HL-60 (cell line): ENCODE measurements around the gene PTPN13.

Source experiments
- DNase-seq, 2 experiments: peaks; one replicate each; pipeline ENCODE4 v3.0.0-alpha.2; 2010 to 2020; ENCODE audit warnings: low read depth in 1 of 2, low spot score in 1 of 2
- H3K27ac ChIP-seq: fragments of 250-450 bp; sonication (Bioruptor Pico); replicated peaks from 2 replicates; pipeline ENCODE4 v1.5.1; 2020; ENCODE audit warnings: mild to moderate bottlenecking, moderate library complexity
- H3K27me3 ChIP-seq: fragments of 250-450 bp; sonication (Bioruptor Pico); 2 replicates; pipeline ENCODE4 v1.5.1; 2021; ENCODE audit warnings: mild to moderate bottlenecking, moderate library complexity; ENCODE audit not compliant: insufficient read depth, poor library complexity, severe bottlenecking
- H3K4me3 ChIP-seq: replicated peaks from 2 replicates; pipeline ENCODE4 v1.5.1; 2011; ENCODE audit warnings: mild to moderate bottlenecking, control low read depth, low read length; ENCODE audit not compliant: insufficient read depth
- CTCF ChIP-seq: IDR thresholded peaks from one replicate; pipeline ENCODE4 v1.5.1; 2011; ENCODE audit warnings: low read length, control low read depth, inconsistent platforms; ENCODE audit not compliant: insufficient read depth
- GABPA ChIP-seq: IDR thresholded peaks from 2 replicates; pipeline ENCODE4 v1.6.1; 2012; ENCODE audit warnings: low read depth
- POLR2AphosphoS5 ChIP-seq: IDR thresholded peaks from 2 replicates; pipeline ENCODE4 v1.6.1; 2012; ENCODE audit warnings: low read depth
- SPI1 ChIP-seq: IDR thresholded peaks from 2 replicates; pipeline ENCODE4 v1.6.1; 2012; ENCODE audit warnings: low read depth, mild to moderate bottlenecking, borderline replicate concordance
- TF ChIP-seq, protein P1 (sequence below): IDR thresholded peaks from 2 replicates; pipeline ENCODE4 v1.6.1; 2012; ENCODE audit warnings: low read depth; ENCODE audit not compliant: insufficient replicate concordance

Gene PTPN13

GRCh38 chr4:86670298-86670697 is 76.2 kb downstream of the PTPN13 start:
- H3K4me3 ChIP-seq = no peak overlapping the region
- TF ChIP-seq, protein P1, sequence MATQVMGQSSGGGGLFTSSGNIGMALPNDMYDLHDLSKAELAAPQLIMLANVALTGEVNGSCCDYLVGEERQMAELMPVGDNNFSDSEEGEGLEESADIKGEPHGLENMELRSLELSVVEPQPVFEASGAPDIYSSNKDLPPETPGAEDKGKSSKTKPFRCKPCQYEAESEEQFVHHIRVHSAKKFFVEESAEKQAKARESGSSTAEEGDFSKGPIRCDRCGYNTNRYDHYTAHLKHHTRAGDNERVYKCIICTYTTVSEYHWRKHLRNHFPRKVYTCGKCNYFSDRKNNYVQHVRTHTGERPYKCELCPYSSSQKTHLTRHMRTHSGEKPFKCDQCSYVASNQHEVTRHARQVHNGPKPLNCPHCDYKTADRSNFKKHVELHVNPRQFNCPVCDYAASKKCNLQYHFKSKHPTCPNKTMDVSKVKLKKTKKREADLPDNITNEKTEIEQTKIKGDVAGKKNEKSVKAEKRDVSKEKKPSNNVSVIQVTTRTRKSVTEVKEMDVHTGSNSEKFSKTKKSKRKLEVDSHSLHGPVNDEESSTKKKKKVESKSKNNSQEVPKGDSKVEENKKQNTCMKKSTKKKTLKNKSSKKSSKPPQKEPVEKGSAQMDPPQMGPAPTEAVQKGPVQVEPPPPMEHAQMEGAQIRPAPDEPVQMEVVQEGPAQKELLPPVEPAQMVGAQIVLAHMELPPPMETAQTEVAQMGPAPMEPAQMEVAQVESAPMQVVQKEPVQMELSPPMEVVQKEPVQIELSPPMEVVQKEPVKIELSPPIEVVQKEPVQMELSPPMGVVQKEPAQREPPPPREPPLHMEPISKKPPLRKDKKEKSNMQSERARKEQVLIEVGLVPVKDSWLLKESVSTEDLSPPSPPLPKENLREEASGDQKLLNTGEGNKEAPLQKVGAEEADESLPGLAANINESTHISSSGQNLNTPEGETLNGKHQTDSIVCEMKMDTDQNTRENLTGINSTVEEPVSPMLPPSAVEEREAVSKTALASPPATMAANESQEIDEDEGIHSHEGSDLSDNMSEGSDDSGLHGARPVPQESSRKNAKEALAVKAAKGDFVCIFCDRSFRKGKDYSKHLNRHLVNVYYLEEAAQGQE = no peak
- TF ChIP-seq POLR2AphosphoS5 (no peak), GABPA (no peak), SPI1 (no peak)
- no peak overlapping the region for H3K27ac ChIP-seq

DNA sequence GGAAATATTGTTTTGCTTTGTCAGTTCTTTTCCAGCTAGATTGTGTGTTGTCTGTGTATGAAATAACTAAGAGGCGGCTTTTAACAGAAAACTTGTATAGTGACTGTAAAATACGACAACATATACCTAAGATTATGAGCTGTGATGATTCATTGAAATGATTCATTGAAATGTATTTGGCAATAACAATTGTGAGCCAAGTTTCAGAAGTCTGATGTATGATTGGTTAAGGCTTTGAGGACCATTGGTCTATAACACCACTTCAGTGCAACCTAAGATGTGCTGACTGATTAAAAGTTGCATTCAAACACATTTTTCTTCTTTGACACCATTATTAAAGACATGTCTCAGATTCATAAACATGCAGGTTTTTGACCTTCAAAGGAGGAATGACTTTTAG is 76.6 kb downstream of the PTPN13 start:
- Histone ChIP-seq H3K4me3 (no peak overlapping the region), H3K27ac (no peak overlapping the region), H3K27me3 (no peaks in the 10 kb centered on the region)
- no peak for DNase-seq
- TF ChIP-seq SPI1 = no peak
- TF ChIP-seq CTCF = no peak
- TF ChIP-seq, protein P1 = no peak
- TF ChIP-seq POLR2AphosphoS5 = no peak
- TF ChIP-seq GABPA = no peak

More at GRCh38 chr4:86670298-86670697, 76.2 kb downstream of the PTPN13 start:
- no peaks in the 10 kb centered on the region for H3K27me3 ChIP-seq
- DNase-seq = no peak

GRCh38 chr4:86675548-86675947 is 81.4 kb downstream of the PTPN13 start:
- Histone ChIP-seq H3K4me3 (no peak overlapping the region), H3K27ac (no peak overlapping the region), H3K27me3 (no peaks in the 10 kb centered on the region)
- no peak for DNase-seq
- no peak for TF ChIP-seq POLR2AphosphoS5
- TF ChIP-seq GABPA = no peak
- no peak for TF ChIP-seq SPI1
- no peak for TF ChIP-seq CTCF
- TF ChIP-seq, protein P1 = no peak

GRCh38 chr4:86678796-86679195 is 84.7 kb downstream of the PTPN13 start:
- no peak for DNase-seq
- no peak overlapping the region for H3K4me3 ChIP-seq
- H3K27me3 ChIP-seq = no peaks in the 10 kb centered on the region
- TF ChIP-seq CTCF (no peak), POLR2AphosphoS5 (no peak), GABPA (no peak), SPI1 (no peak)
- TF ChIP-seq, protein P1 = no peak
- no peak overlapping the region for H3K27ac ChIP-seq
